MG63 (cell line): ENCODE results near the gene SLX9. TPM values are rescaled to one million over a fixed set of nuclear protein-coding genes. Genes with fewer than 3 reads are reported as not detected.
"Not testable (repeated sequence)": the region's sequence is repeated elsewhere in the genome, so short reads cannot be mapped to it uniquely, and the experiment has no call there.

Experiments used
- DNase-seq: peaks from one replicate; pipeline ENCODE4 v3.0.0-alpha.2; 2020
- H3K27me3 ChIP-seq: fragments of 250-450 bp; sonication (Bioruptor Pico); 2 replicates; pipeline ENCODE4 v1.5.1; 2020; ENCODE audit warnings: mild to moderate bottlenecking, moderate library complexity
- H3K36me3 ChIP-seq: fragments of 250-450 bp; sonication (Bioruptor Pico); 2 replicates; pipeline ENCODE4 v1.5.1; 2020; ENCODE audit warnings: mild to moderate bottlenecking, moderate library complexity
- H3K4me3 ChIP-seq: fragments of 250-450 bp; sonication (Bioruptor Pico); 2 replicates; pipeline ENCODE4 v1.5.1; 2020; ENCODE audit warnings: mild to moderate bottlenecking, moderate library complexity
- H3K9me3 ChIP-seq: fragments of 250-450 bp; sonication (Bioruptor Pico); 2 replicates; pipeline ENCODE4 v1.5.1; 2020; ENCODE audit warnings: mild to moderate bottlenecking, moderate library complexity
- total RNA-seq: library from RNA; depleted of rRNA; stranded (reverse); fragments of >200 nt; shearing (Covaris generic); gene quantifications from 2 replicates; pipeline ENCODE4 v1.2.3, GENCODE V29; 2014; ENCODE audit warnings: low replicate concordance

SLX9 gene
- total RNA-seq, 1 experiment from 2014 or later, result 55.6 TPM

DNA sequence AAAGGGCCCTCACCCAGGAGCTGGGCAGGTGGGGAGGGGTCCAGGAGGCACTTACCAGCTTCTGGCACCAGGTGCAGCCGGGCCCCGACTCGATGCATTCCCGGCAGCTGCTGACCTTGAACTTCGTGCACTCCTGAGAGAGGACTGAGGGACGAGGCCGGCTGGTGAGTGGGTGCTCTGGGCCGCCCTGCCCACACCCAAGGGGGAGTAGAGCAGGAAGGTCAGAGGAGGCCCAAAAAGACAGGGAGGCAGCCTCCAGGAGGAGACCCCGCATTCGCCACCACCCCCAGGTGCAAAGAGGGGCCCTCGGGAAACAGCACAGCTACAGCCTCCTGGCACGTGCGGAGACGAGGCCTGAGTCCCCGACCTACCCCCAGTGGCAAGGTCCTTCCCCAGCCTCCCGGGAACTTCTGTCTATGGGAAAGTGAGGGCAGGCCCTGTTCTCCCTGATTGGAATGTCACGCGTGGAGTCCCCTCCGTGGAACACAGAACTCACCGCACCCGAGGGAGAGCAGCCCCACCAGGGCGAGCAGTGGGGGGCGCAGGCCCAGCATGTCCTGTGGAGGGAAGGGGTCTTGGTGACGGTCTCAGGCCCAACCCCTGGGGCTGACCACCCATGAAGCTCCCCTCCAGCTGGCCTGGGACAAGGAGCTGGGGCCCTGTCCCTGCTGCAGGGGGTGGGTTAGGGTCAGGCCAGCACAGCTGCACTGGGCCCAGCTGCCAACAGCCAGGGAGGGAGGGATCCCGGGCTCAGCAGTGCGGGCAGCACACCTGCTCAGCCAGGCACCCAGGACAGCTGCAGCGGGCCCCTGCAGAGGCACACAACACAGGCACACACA, 29.4 kb upstream of the SLX9 start:
- Histone ChIP-seq H3K36me3 (no peaks in the 10 kb centered on the region), H3K27me3 (no peaks in the 10 kb centered on the region), H3K9me3 (no peaks in the 10 kb centered on the region), H3K4me3 (no peak overlapping the region)
- no peak for DNase-seq

DNA sequence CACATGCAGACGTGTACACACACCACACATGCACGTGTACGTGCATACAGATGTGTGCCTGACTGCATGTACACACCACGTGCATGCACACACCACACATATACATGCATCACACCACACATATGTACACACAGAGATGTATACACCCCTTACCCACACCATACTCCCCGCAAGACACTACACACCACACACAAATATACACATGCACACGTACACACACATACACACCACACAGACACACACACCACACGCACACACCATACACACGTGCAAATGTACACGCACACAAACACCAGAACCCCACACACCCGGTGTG, 28.8 kb upstream of the SLX9 start:
- no peaks in the 10 kb centered on the region for H3K36me3 ChIP-seq

GRCh38 chr21:44911384-44912157, 28.3 kb upstream of the SLX9 start:
- H3K4me3 ChIP-seq, result no peak overlapping the region
- peak; percentile 40 for DNase-seq
- H3K27me3 ChIP-seq, result no peaks in the 10 kb centered on the region
- no peaks in the 10 kb centered on the region for H3K36me3 ChIP-seq
- no peaks in the 10 kb centered on the region for H3K9me3 ChIP-seq

More for the DNA sequence above, 28.8 kb upstream of the SLX9 start:
- no peaks in the 10 kb centered on the region for H3K27me3 ChIP-seq
- DNase-seq, result no peak
- no peaks in the 10 kb centered on the region for H3K9me3 ChIP-seq
- no peak overlapping the region for H3K4me3 ChIP-seq

DNA sequence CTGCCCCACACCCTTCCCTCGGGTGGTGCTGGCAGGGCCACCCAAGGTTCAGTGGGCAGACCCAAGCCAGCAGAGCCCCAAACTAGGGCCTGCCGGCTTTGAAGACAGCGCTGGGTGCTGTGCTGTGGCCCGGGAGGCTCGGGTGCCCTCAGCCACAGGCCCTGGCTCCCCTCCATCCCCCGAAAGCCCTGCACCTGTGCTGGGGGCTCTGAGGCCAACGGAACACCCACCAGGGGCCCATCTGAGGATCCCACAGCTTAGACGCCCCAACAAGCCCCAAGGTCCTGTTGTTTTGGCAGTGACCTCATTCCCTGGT, 27.7 kb upstream of the SLX9 start:
- no peaks in the 10 kb centered on the region for H3K27me3 ChIP-seq
- no peaks in the 10 kb centered on the region for H3K9me3 ChIP-seq
- H3K4me3 ChIP-seq, result no peak overlapping the region
- no peaks in the 10 kb centered on the region for H3K36me3 ChIP-seq
- no peak for DNase-seq

- H3K4me3 ChIP-seq, H3K9me3 ChIP-seq, H3K36me3 ChIP-seq, DNase-seq, H3K27me3 ChIP-seq: not testable (repeated sequence)
These were observed 27.1 kb upstream of the SLX9 start for GRCh38 chr21:44912506-44913412.

GRCh38 chr21:44913425-44914175, 26.2 kb upstream of the SLX9 start:
- DNase-seq, result no peak
- Histone ChIP-seq H3K36me3 (no peaks in the 10 kb centered on the region), H3K4me3 (no peak overlapping the region), H3K27me3 (no peaks in the 10 kb centered on the region), H3K9me3 (no peaks in the 10 kb centered on the region)

DNA sequence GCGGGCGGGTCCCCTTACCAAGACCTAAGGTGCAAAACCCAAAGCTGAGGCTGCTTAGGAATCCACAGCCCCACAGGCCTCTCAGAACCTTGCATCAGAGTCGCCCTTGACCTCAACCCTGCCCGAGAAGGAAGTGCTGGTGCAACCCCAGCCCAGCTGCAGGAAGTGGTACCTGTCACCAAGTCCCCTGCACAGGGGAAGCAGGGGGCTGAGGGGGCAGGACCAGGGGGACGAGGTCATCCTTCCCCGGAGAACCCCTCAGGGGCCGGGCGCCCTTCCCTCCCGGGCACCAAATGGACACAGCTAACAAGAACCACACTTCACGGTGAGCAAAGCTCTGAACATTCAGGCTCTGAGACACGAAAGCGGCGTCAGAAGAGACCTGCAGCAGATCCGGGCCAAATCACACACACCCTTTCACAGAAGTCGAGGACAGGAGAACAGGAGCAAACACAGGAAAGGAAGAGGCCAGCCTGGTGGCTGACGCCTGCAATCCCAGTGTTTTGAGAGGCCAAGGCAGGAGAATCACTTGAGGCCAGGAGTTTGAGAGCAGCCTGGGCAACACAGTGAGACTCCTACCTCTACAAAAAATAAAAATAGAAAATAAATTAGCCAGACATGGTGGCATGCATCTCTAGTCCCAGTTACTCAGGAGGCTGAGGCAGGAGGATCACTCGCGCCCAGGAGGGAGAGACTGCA, 25.5 kb upstream of the SLX9 start:
- no peaks in the 10 kb centered on the region for H3K9me3 ChIP-seq

DNA sequence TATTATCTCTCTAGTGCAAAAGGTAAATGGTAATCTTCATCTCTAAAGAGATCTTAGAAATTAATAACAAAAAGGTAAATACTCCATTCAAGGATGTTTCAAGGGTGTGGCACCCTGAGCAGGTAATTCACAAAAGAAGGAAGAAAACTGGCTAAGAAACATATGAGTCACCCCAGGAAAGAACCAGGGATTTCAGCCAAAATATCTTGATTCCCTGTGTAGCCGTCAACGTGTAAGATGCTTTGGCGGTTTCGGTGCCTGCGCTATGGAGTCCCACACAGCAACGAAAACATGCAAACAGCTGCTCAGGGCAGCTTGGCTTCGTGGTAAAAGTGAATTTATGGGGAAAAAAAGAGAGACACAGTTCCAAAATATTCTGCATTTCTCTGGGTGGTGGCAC, 22.9 kb upstream of the SLX9 start:
- no peaks in the 10 kb centered on the region for H3K9me3 ChIP-seq
- no peak for DNase-seq
- no peaks in the 10 kb centered on the region for H3K36me3 ChIP-seq
- H3K27me3 ChIP-seq, result 0 out of 2 replicates have a peak, but pooled peaks cover 2% of the 10 kb centered on the region
- no peak overlapping the region for H3K4me3 ChIP-seq

More for the DNA sequence above, 25.5 kb upstream of the SLX9 start:
- no peak overlapping the region for H3K4me3 ChIP-seq
- no peaks in the 10 kb centered on the region for H3K27me3 ChIP-seq
- no peak for DNase-seq
- no peaks in the 10 kb centered on the region for H3K36me3 ChIP-seq

DNA sequence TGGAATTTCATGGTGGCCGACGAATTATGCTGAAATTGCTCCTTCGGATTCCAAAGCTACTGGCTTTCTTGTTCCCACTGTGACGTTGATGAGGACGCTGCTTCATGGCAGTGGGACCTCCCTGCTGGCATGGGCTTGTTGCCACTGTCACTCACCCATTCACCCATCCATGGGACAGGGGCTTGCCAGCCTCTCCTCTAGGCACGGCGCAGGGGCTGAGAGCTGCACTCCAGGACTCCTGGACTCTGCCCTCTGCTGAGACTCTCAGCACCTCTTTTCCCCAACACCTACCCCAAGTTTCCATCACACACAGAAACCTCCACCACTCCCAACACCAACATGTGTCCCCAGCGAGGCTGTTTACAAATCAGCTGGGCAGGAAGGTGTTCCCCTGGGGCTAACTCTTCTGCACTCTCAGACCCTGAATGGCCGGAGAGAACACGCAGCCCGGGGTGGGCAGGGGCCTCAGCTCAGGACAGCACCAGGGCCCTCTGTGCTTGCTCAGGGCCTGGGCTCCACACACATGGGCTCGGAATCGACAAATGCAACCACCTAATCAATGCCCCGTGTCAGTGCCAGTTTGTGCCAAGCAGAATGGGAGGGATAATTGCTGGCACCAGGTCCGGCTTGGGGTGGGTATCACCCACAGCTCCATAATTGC, 22.3 kb upstream of the SLX9 start:
- H3K36me3 ChIP-seq, result no peaks in the 10 kb centered on the region
- 0 out of 2 replicates have a peak, but pooled peaks cover 3% of the 10 kb centered on the region for H3K27me3 ChIP-seq
- no peak for DNase-seq
- no peaks in the 10 kb centered on the region for H3K9me3 ChIP-seq
- no peak overlapping the region for H3K4me3 ChIP-seq

DNA sequence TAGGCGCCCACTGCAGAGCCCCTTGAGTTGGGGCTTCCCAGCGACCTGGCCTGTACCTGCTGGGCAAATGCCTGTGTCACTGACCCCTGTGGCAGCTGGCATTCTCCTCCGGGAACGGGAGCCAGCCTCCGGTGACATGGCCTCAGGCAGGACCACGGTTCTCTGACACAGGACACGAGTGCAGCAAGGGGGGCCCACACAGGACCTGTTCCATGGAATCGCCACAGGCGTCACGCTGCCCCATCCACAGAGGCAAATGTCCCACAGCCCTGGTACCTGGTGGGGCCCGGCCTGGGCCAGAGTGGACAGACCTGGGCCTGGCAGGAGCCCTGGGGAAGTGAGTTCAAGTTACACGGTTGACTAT, 21.7 kb upstream of the SLX9 start:
- Histone ChIP-seq H3K9me3 (no peaks in the 10 kb centered on the region), H3K27me3 (0 out of 2 replicates have a peak, but pooled peaks cover 3% of the 10 kb centered on the region), H3K36me3 (no peaks in the 10 kb centered on the region), H3K4me3 (no peak overlapping the region)
- DNase-seq, result no peak

DNA sequence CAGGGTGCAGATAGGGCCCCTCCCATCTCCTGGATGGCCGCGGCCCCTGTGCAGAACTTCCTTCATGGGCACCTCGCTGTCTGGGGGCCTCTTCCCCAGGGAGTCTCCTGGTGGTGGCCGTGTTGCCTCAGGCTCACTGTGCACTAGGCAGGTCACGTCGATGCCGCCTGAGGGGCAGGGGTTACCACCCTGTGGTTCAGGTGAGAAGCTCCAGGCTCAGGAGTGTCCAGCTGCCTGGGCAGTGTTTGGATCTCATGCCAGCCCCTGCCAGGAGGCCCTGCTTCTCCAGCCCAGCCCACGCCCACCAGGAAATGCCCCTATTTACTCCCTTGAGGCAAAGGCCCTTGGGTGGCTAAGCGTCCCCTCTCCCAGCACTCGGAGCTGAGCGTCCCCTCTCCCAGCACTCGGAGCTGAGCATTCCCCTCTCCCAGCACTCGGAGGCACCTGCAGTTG, 21.2 kb upstream of the SLX9 start:
- no peaks in the 10 kb centered on the region for H3K36me3 ChIP-seq
- H3K9me3 ChIP-seq, result no peaks in the 10 kb centered on the region
- no peak overlapping the region for H3K4me3 ChIP-seq
- 0 out of 2 replicates have a peak, but pooled peaks cover 3% of the 10 kb centered on the region for H3K27me3 ChIP-seq
- no peak for DNase-seq

DNA sequence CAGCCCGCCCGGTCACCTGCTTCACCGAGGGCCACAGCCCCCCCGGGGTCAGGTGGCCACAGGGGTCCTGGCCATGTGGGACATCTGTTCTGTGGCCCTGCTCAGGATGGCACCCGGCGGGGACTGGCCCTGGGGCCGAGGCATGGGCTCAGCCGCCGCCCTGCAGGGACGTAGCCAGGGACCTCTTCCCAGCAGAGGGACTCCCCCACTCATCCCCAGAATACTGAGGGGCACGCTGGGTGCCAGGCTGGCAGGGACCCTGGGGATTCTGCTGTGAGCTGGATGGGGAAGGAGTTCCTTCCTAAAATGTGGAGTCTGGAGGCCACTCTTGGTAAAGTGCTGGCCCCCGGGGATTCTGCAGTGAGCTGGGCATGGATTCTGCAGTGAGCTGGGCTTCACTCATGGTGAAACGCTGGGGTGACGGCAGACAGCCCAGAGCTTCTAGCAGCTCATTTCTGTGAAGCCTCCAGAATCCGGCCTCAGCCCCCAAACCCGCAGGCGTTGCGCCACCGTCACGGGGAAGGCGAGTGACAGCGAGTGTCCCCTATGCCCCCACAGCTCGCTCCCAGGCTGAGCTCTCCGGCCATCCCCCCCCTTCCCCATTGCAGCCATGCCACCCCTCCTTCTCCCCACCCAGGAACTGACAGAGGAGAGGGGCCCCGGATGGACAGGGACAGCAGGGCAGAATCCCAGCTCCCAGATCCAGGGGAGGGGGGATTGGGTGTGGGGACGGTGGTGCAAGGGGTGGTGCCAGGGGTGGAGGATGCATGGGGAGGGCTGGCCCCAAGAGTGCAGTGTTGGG, 20.5 kb upstream of the SLX9 start:
- Histone ChIP-seq H3K4me3 (no peak overlapping the region), H3K36me3 (no peaks in the 10 kb centered on the region), H3K9me3 (no peaks in the 10 kb centered on the region), H3K27me3 (0 out of 2 replicates have a peak, but pooled peaks cover 3% of the 10 kb centered on the region)
- no peak for DNase-seq

DNA sequence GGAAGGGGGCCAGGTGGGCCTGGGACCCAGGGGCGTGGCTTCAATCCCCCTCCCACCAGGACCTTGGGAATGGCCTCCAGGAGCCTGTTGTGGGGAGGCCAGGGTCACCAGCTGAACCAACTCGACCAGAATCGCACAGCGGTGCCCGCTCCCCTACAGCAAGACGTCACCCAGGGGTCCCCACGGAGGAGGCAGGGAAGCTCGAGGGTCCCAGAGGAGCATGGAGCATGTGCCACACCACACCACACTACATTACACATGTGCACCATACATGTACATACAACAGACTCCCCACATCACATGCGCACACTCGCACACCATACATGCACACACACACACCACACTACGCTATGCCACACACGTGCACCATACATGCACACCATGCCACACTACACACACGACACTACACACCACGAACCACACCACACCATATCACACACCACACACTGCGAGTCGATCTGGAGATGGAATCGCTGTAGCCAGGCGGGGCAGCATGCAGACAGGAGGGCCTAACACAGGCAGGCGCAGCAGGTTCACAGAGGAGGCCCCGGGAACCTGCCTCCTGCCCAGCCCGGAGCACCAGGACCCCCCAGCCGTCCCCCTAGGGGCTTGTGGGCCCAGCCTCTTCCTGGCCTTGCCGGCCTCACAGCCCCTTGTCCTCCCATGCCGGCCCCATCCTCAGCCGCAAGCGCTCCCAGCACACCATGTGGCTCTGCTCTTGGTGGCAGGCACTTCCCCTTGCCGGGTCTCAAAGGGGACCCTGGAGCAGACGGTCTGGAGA, 19.7 kb upstream of the SLX9 start:
- Histone ChIP-seq H3K36me3 (no peaks in the 10 kb centered on the region), H3K9me3 (no peaks in the 10 kb centered on the region), H3K27me3 (0 out of 2 replicates have a peak, but pooled peaks cover 3% of the 10 kb centered on the region), H3K4me3 (no peak overlapping the region)
- DNase-seq, result no peak
